Keratinocyte (primary cell): ENCODE measurements around the gene SPDYE3. TPM values are rescaled to one million over a fixed set of nuclear protein-coding genes. Genes with fewer than 3 reads are reported as not detected.

Experiments used
- DNase-seq: peaks from one replicate; pipeline ENCODE4 v3.0.0-alpha.2; 2011; ENCODE audit warnings: low read depth, missing footprints, low spot score
- FAIRE-seq: peaks from 2 replicates; lab custom pipeline; 2011; peaks lifted over from hg19 to GRCh38; lab: Jason Lieb, UNC
- H2AFZ ChIP-seq: 2 replicates; pipeline ENCODE4 v1.6.0; 2012; ENCODE audit warnings: low read length, control low read depth, inconsistent platforms; ENCODE audit not compliant: control insufficient read depth
- H3K27ac ChIP-seq: 2 replicates; pipeline ENCODE4 v1.5.1; 2011; ENCODE audit warnings: low read length; ENCODE audit not compliant: control insufficient read depth, insufficient read depth
- H3K27me3 ChIP-seq: 3 replicates; pipeline ENCODE4 v1.6.0; 2011; ENCODE audit warnings: low read length; ENCODE audit not compliant: control insufficient read depth, insufficient read depth; ENCODE audit errors: extremely low read depth
- H3K36me3 ChIP-seq, 2 experiments: 2 replicates in 1 of 2; 3 replicates in 1 of 2; pipeline ENCODE4 v1.5.1; 2011; ENCODE audit warnings: low read length in 2 of 2, mild to moderate bottlenecking in 1 of 2; ENCODE audit not compliant: control insufficient read depth in 2 of 2, insufficient read depth in 2 of 2; ENCODE audit errors: extremely low read depth in 1 of 2
- H3K4me1 ChIP-seq: 3 replicates; pipeline ENCODE4 v1.5.1; 2011; ENCODE audit warnings: low read length; ENCODE audit not compliant: control insufficient read depth, insufficient read depth; ENCODE audit errors: extremely low read depth
- H3K4me2 ChIP-seq: 3 replicates; pipeline ENCODE4 v1.6.0; 2011; ENCODE audit warnings: low read depth, low read length; ENCODE audit not compliant: control insufficient read depth, insufficient read depth; ENCODE audit errors: extremely low read depth
- H3K4me3 ChIP-seq, 3 experiments: fragments of 200-600 bp in 1 of 3; sonication (generic) in 1 of 3; 2 replicates in 2 of 3; 3 replicates in 1 of 3; pipeline ENCODE4 v1.5.1; 2011 to 2016; ENCODE audit warnings: low read length in 3 of 3, mild to moderate bottlenecking in 3 of 3, control low read depth in 2 of 3, inconsistent platforms in 1 of 3, low read depth in 1 of 3, mixed read lengths in 1 of 3, mixed run types in 1 of 3, moderate library complexity in 1 of 3; ENCODE audit not compliant: control insufficient read depth in 2 of 3, insufficient read depth in 2 of 3; ENCODE audit errors: extremely low read depth in 1 of 3
- H3K79me2 ChIP-seq: 2 replicates; pipeline ENCODE4 v1.6.0; 2012; ENCODE audit warnings: low read length; ENCODE audit not compliant: control insufficient read depth, insufficient read depth
- H3K9ac ChIP-seq: 3 replicates; pipeline ENCODE4 v1.6.0; 2011; ENCODE audit warnings: low read length; ENCODE audit not compliant: control insufficient read depth, insufficient read depth; ENCODE audit errors: extremely low read depth
- H3K9me1 ChIP-seq: 3 replicates; pipeline ENCODE4 v1.6.0; 2011; ENCODE audit warnings: low read length; ENCODE audit not compliant: control insufficient read depth, insufficient read depth; ENCODE audit errors: extremely low read depth
- H3K9me3 ChIP-seq: 2 replicates; pipeline ENCODE4 v1.5.1; 2012; ENCODE audit warnings: low read depth, low read length; ENCODE audit not compliant: control insufficient read depth
- H4K20me1 ChIP-seq: 3 replicates; pipeline ENCODE4 v1.6.0; 2011; ENCODE audit warnings: low read length; ENCODE audit not compliant: control insufficient read depth, insufficient read depth; ENCODE audit errors: extremely low read depth
- EZH2 ChIP-seq: IDR thresholded peaks from one replicate; pipeline ENCODE4 v1.6.1; 2012; ENCODE audit warnings: inconsistent platforms, mild to moderate bottlenecking, low read length, moderate library complexity
- dilution Hi-C: fragments of 300-500 bp; cut with MboI; formaldehyde crosslinking; loops from one replicate; pipeline ENCODE4 v1.7.0; 2020; ENCODE audit warnings: low sequenced_read_pairs; ENCODE audit not compliant: extremely low pct_ligation_motif_present
- polyA plus RNA-seq, 5 experiments: library from polyadenylated mRNA; depleted of rRNA in 3 of 5; stranded (reverse) in 3 of 5; stranded (forward) in 1 of 5; unstranded in 1 of 5; fragments of >200 nt; gene quantifications; 1 replicate in 1 of 5; 2 replicates in 3 of 5; 3 replicates in 1 of 5; pipeline versions ENCODE4 v1.2.1 to v1.2.3, GENCODE V29; 2011 to 2012; ENCODE audit warnings: missing spikeins in 2 of 5, low read depth in 1 of 5, low replicate concordance in 1 of 5
- TF ChIP-seq, protein P1 (sequence below), 3 experiments: IDR thresholded peaks in 1 of 3; conservative IDR thresholded peaks in 1 of 3; optimal IDR thresholded peaks in 1 of 3; 2 replicates in 2 of 3; 3 replicates in 1 of 3; pipeline versions ENCODE3 to v1.5.1; 2011; ENCODE audit warnings: low read length in 3 of 3, mild to moderate bottlenecking in 3 of 3, moderate library complexity in 2 of 3, control low read depth in 1 of 3, inconsistent platforms in 1 of 3; ENCODE audit not compliant: insufficient read depth in 2 of 3; ENCODE audit errors: extremely low read depth in 1 of 3

The SPDYE3 gene
- polyA plus RNA-seq, 1 donor (not counting 4 experiments of a cell fraction or from before 2014, with no cell fraction given) = not detected

DNA sequence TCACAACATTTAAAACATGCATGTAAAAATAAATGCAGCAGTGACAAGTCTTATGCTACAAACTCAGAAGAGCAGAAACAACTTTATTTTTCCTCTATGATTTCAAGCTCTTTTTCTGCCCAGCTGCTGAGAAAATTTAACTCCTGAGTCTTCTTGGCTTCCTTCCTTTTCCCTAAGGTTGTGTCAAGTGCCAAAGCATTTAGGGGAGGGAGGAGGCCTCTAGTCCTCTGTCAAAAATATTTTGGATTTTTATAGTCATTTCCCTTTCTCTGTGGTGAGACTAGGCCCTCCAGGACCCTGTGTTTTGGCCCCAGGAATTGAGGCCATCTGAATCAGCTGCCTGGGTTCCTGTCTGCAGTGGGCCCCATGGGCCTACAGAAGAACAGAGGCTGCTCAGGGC, 39.4 kb downstream of the SPDYE3 start:
- H3K79me2 ChIP-seq = peaks cover 28% of the 10 kb centered on the region
- TF ChIP-seq, protein P1, sequence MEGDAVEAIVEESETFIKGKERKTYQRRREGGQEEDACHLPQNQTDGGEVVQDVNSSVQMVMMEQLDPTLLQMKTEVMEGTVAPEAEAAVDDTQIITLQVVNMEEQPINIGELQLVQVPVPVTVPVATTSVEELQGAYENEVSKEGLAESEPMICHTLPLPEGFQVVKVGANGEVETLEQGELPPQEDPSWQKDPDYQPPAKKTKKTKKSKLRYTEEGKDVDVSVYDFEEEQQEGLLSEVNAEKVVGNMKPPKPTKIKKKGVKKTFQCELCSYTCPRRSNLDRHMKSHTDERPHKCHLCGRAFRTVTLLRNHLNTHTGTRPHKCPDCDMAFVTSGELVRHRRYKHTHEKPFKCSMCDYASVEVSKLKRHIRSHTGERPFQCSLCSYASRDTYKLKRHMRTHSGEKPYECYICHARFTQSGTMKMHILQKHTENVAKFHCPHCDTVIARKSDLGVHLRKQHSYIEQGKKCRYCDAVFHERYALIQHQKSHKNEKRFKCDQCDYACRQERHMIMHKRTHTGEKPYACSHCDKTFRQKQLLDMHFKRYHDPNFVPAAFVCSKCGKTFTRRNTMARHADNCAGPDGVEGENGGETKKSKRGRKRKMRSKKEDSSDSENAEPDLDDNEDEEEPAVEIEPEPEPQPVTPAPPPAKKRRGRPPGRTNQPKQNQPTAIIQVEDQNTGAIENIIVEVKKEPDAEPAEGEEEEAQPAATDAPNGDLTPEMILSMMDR (optimal IDR thresholded peaks at IDR 0.05 in 1 of 3, IDR thresholded peaks at IDR 0.05 in 1 of 3, conservative IDR thresholded peaks at IDR 0.05 in 1 of 3; ENCODE audit: extremely low read depth in 1 of 3, insufficient read depth in 2 of 3, low read length in 3 of 3) = no peak
- no peak for TF ChIP-seq EZH2
- peaks cover 8% of the 10 kb centered on the region for H4K20me1 ChIP-seq
- H3K4me1 ChIP-seq = peaks cover 8% of the 10 kb centered on the region
- H3K4me3 ChIP-seq = no peak overlapping the region
- H2AFZ ChIP-seq = no peak overlapping the region
- no peaks in the 10 kb centered on the region for H3K9me1 ChIP-seq
- FAIRE-seq (no peak), DNase-seq (no peak)
- no peaks in the 10 kb centered on the region for H3K27me3 ChIP-seq
- no peak overlapping the region for H3K27ac ChIP-seq
- dilution Hi-C loops = no loop called here
- no peak overlapping the region for H3K9ac ChIP-seq
- no peaks in the 10 kb centered on the region for H3K9me3 ChIP-seq
- no peak overlapping the region for H3K4me2 ChIP-seq
- peaks cover 26 to 29% of the 10 kb centered on the region in 2 experiments for H3K36me3 ChIP-seq

DNA sequence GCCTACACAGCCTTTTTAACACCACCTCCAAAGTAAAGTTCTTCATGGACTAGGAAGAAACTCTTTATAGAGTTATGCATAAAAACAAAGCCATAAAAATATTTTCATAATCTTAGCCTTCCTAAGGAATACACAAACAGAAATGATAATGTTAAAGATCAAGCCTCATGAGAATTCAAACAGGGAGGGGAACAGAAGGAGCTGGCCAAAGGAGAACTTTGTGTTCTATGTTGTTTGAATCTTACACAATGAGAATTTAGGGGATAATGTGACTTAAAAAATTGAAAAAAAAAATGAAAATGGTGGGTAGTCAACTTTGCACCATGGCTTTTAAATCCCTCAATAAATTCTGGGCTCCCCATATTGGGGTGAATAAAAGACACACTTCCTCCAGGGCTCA, 41.3 kb downstream of the SPDYE3 start:
- TF ChIP-seq, protein P1 (optimal IDR thresholded peaks at IDR 0.05 in 1 of 3, IDR thresholded peaks at IDR 0.05 in 1 of 3, conservative IDR thresholded peaks at IDR 0.05 in 1 of 3; ENCODE audit: extremely low read depth in 1 of 3, insufficient read depth in 2 of 3, low read length in 3 of 3) = no peak
- no peak for TF ChIP-seq EZH2
- dilution Hi-C loops = no loop called here
- H3K27ac ChIP-seq = no peak overlapping the region

More for the DNA sequence above, 41.3 kb downstream of the SPDYE3 start:
- H3K27me3 ChIP-seq = no peaks in the 10 kb centered on the region
- H3K4me1 ChIP-seq = peaks cover 8% of the 10 kb centered on the region
- peaks cover 17% of the 10 kb centered on the region for H3K79me2 ChIP-seq
- peaks cover 2% of the 10 kb centered on the region for H4K20me1 ChIP-seq
- no peak overlapping the region for H3K4me2 ChIP-seq
- peaks cover 29 to 32% of the 10 kb centered on the region in 2 experiments for H3K36me3 ChIP-seq
- FAIRE-seq = no peak
- DNase-seq = no peak
- H3K9ac ChIP-seq = no peak overlapping the region
- H3K9me1 ChIP-seq = no peaks in the 10 kb centered on the region
- H2AFZ ChIP-seq = no peak overlapping the region
- no peaks in the 10 kb centered on the region for H3K9me3 ChIP-seq
- no peak overlapping the region for H3K4me3 ChIP-seq
